Karpas-422 (cell line): ENCODE data around the gene CNRIP1. TPM values are rescaled to one million over a fixed set of nuclear protein-coding genes. Genes with fewer than 3 reads are reported as not detected.
"Not testable (repeated sequence)": the region's sequence is repeated elsewhere in the genome, so short reads cannot be mapped to it uniquely, and the experiment has no call there.

Experiments
- DNase-seq: peaks from one replicate; pipeline ENCODE4 v3.0.0-alpha.2; 2015
- H2AFZ ChIP-seq: fragments of 200-600 bp; sonication (generic); 2 replicates; pipeline ENCODE4 v1.6.1; 2014; ENCODE audit warnings: antibody characterized with exemption, low read length, mixed read lengths
- H3K27ac ChIP-seq: fragments of 200-600 bp; sonication (generic); 2 replicates; pipeline ENCODE4 v1.5.1; 2014; ENCODE audit warnings: mild to moderate bottlenecking, low read length, moderate library complexity
- H3K27me3 ChIP-seq: fragments of 200-600 bp; sonication (generic); 2 replicates; pipeline ENCODE4 v1.6.1; 2014; ENCODE audit warnings: low read length, mixed read lengths
- H3K36me3 ChIP-seq: fragments of 200-600 bp; sonication (generic); 2 replicates; pipeline ENCODE4 v1.6.1; 2014; ENCODE audit warnings: low read length, mixed read lengths; ENCODE audit not compliant: insufficient read depth
- H3K4me1 ChIP-seq: fragments of 200-600 bp; sonication (generic); 2 replicates; pipeline ENCODE4 v1.6.1; 2014; ENCODE audit warnings: mild to moderate bottlenecking, low read length, mixed read lengths
- H3K4me2 ChIP-seq: fragments of 200-600 bp; sonication (generic); 2 replicates; pipeline ENCODE4 v1.6.1; 2014; ENCODE audit warnings: low read length, low read depth, mild to moderate bottlenecking; ENCODE audit not compliant: poor library complexity, severe bottlenecking
- H3K4me3 ChIP-seq: fragments of 200-600 bp; sonication (generic); 2 replicates; pipeline ENCODE4 v1.5.1; 2014; ENCODE audit warnings: mild to moderate bottlenecking, antibody characterized with exemption, low read length, mixed read lengths
- H3K79me2 ChIP-seq: fragments of 200-600 bp; sonication (generic); 2 replicates; pipeline ENCODE4 v1.6.1; 2014; ENCODE audit warnings: mild to moderate bottlenecking, low read length, mixed read lengths
- H3K9ac ChIP-seq: fragments of 200-600 bp; sonication (generic); 2 replicates; pipeline ENCODE4 v1.6.0; 2014; ENCODE audit warnings: low read length
- H3K9me2 ChIP-seq: fragments of 200-600 bp; sonication (generic), shearing (Covaris generic); replicated peaks from 2 replicates; pipeline ENCODE4 v1.6.0; 2014; ENCODE audit warnings: mild to moderate bottlenecking, low read length, moderate library complexity; ENCODE audit not compliant: insufficient read depth
- H3K9me3 ChIP-seq: fragments of 300-700, 200-600 bp; sonication (generic); 2 replicates; pipeline ENCODE4 v1.6.1; 2014; ENCODE audit warnings: low read length, mixed read lengths
- H4K20me1 ChIP-seq: fragments of 200-600 bp; sonication (generic); 2 replicates; pipeline ENCODE4 v1.6.1; 2014; ENCODE audit warnings: mild to moderate bottlenecking, antibody characterized with exemption, low read length, low read depth; ENCODE audit not compliant: insufficient read depth
- total RNA-seq: library from RNA; depleted of rRNA; stranded (reverse); fragments of >200 nt; shearing (Covaris generic); gene quantifications from 2 replicates; pipeline ENCODE4 v1.2.3, GENCODE V29; 2014; ENCODE audit warnings: low replicate concordance

Gene CNRIP1
- total RNA-seq, 1 experiment from 2014 or later, result 2.8 TPM

GRCh38 chr2:68311033-68311432, 8.7 kb downstream of the CNRIP1 start:
- H3K4me1 ChIP-seq, result peaks cover 4% of the 10 kb centered on the region; the same call in 1 of the 2 replicates
- H4K20me1 ChIP-seq, result no peaks in the 10 kb centered on the region
- no peak overlapping the region for H3K9ac ChIP-seq
- no peaks in the 10 kb centered on the region for H3K27me3 ChIP-seq
- H3K9me3 ChIP-seq, result no peaks in the 10 kb centered on the region
- no peak overlapping the region for H3K4me2 ChIP-seq
- no peaks in the 10 kb centered on the region for H3K9me2 ChIP-seq
- H2AFZ ChIP-seq, result no peak overlapping the region
- no peak for DNase-seq
- H3K27ac ChIP-seq, result no peak overlapping the region
- H3K36me3 ChIP-seq, result no peaks in the 10 kb centered on the region
- no peaks in the 10 kb centered on the region for H3K79me2 ChIP-seq
- no peak overlapping the region for H3K4me3 ChIP-seq

DNA sequence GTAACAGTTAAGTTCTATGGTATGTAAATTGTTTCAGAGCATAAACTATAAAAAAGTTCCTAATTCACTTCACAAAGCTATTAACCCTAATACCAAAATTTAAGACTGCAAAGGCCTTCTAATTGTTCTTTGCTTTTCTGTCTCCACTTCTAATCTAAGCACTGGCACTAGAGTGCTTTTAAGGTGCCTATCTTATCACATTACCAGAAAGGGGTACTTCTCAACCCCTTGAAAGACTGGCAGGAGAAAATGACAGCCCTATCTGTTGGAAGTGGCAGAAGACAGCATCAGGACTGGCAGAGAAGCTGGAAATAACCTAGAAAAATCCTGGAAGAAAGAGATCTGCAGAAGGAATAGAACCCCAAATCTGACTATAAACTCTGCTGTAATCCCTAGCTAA, 10.3 kb downstream of the CNRIP1 start:
- no peak overlapping the region for H3K4me2 ChIP-seq
- no peak overlapping the region for H3K4me3 ChIP-seq
- no peaks in the 10 kb centered on the region for H3K9me2 ChIP-seq
- H3K9ac ChIP-seq, result no peak overlapping the region
- no peaks in the 10 kb centered on the region for H4K20me1 ChIP-seq
- no peak overlapping the region for H2AFZ ChIP-seq
- H3K9me3 ChIP-seq, result no peaks in the 10 kb centered on the region
- peaks cover 4% of the 10 kb centered on the region; the same call in 1 of the 2 replicates for H3K4me1 ChIP-seq
- H3K27ac ChIP-seq, result no peak overlapping the region
- no peaks in the 10 kb centered on the region for H3K27me3 ChIP-seq
- H3K79me2 ChIP-seq, result no peaks in the 10 kb centered on the region
- DNase-seq, result no peak
- no peaks in the 10 kb centered on the region for H3K36me3 ChIP-seq

GRCh38 chr2:68303902-68304272, 15.9 kb downstream of the CNRIP1 start:
- not testable (repeated sequence) for H3K27me3 ChIP-seq, H3K9ac ChIP-seq, H3K36me3 ChIP-seq, H3K79me2 ChIP-seq, H3K4me1 ChIP-seq, H4K20me1 ChIP-seq, DNase-seq, H3K27ac ChIP-seq, H3K9me2 ChIP-seq, H2AFZ ChIP-seq, H3K9me3 ChIP-seq, H3K4me3 ChIP-seq, H3K4me2 ChIP-seq

- Histone ChIP-seq H2AFZ (no peak overlapping the region), H3K4me1 (no peaks in the 10 kb centered on the region), H3K4me3 (no peak overlapping the region), H3K4me2 (no peak overlapping the region), H3K36me3 (no peaks in the 10 kb centered on the region), H3K27me3 (no peaks in the 10 kb centered on the region), H4K20me1 (no peaks in the 10 kb centered on the region), H3K9me2 (no peaks in the 10 kb centered on the region), H3K9me3 (no peaks in the 10 kb centered on the region), H3K27ac (no peak overlapping the region), H3K9ac (no peak overlapping the region), H3K79me2 (no peaks in the 10 kb centered on the region)
- no peak for DNase-seq
These were observed 16.5 kb downstream of the CNRIP1 start for GRCh38 chr2:68303033-68303901.

DNA sequence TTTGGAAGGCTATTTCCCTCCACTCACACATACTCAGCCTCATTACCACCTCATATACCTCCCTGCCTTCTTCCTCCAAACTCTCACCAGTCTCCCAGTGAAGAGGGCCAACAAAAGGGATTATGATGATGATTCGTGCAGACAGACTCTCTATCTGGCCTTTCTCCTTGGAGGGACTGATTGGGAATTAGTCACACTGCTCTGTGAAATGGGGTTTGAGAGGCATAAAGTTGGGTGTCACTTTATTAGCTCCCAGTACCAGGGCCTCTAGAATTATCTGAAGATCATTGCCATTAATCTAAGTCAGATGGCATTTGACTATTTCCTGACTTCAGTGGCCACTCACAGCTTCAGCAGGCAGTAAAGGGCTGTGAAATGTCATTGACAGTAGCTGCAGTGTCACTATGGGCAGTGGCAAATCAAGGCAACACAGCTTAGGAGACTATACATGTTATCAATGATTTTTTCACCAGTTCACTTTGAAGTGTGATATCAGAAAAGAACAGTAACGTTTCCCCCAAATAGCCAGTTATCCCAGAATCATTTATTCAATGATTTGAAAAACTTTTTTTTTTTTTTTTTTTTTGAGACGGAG, 17.4 kb downstream of the CNRIP1 start:
- Histone ChIP-seq H3K4me3 (no peak overlapping the region), H4K20me1 (no peaks in the 10 kb centered on the region), H3K4me2 (no peak overlapping the region), H3K36me3 (no peaks in the 10 kb centered on the region), H3K79me2 (no peaks in the 10 kb centered on the region), H3K27ac (no peak overlapping the region), H3K9ac (no peak overlapping the region), H3K27me3 (no peaks in the 10 kb centered on the region), H3K9me2 (no peaks in the 10 kb centered on the region), H3K9me3 (no peaks in the 10 kb centered on the region), H2AFZ (no peak overlapping the region), H3K4me1 (no peaks in the 10 kb centered on the region)
- DNase-seq, result no peak

DNA sequence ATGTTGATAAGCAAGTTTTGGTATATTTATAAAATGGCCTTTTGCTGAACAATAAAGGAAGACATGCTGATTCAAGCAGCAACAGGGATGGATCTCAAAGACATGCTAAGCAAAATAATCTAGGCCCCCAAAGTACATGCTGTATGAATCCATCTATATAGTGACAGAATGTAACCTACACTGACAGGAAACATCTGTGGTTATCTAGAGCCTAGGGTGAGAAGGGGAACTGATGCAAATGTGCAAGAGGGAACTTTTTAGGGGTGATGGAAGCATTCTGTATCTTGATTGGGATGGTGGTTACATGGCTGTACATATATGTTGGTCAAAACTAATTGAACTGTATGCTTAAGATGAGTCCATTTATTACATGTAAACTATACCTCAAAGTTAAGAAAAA, 24.2 kb downstream of the CNRIP1 start:
- Histone ChIP-seq H4K20me1 (no peaks in the 10 kb centered on the region), H2AFZ (no peak overlapping the region), H3K36me3 (no peaks in the 10 kb centered on the region), H3K9me2 (no peaks in the 10 kb centered on the region), H3K9me3 (no peaks in the 10 kb centered on the region), H3K79me2 (no peaks in the 10 kb centered on the region), H3K27ac (no peak overlapping the region), H3K9ac (no peak overlapping the region), H3K4me1 (peaks cover 13% of the 10 kb centered on the region), H3K4me2 (peak overlapping the region; percentile 16), H3K27me3 (no peaks in the 10 kb centered on the region), H3K4me3 (no peak overlapping the region)
- peak; percentile 62 for DNase-seq

DNA sequence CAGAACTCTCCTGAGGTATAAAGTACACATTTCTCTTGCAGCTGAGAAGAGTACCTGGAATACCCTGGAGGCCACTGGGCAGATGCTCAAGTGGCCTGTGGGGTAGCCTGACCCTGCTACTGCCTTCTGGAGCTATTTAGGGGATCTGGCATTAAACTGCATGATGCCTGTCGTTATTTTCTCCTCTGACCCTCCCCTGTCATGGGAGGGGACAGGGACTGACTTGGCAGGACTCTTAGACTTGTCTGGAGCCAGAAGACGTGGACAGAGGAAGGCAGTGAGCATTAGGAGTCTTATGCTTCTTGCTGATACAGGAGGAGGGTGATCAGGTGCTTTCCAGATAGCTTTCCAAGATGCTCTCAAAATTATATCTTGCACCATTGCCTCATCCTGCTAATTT, 24.8 kb downstream of the CNRIP1 start:
- no peaks in the 10 kb centered on the region for H3K36me3 ChIP-seq
- H2AFZ ChIP-seq, result no peak overlapping the region
- no peak overlapping the region for H3K27ac ChIP-seq
- H4K20me1 ChIP-seq, result no peaks in the 10 kb centered on the region
- H3K27me3 ChIP-seq, result no peaks in the 10 kb centered on the region
- DNase-seq, result no peak
- H3K9me3 ChIP-seq, result no peaks in the 10 kb centered on the region
- H3K9ac ChIP-seq, result no peak overlapping the region
- no peaks in the 10 kb centered on the region for H3K9me2 ChIP-seq
- no peaks in the 10 kb centered on the region for H3K79me2 ChIP-seq
- no peak overlapping the region for H3K4me2 ChIP-seq
- H3K4me1 ChIP-seq, result peaks cover 13% of the 10 kb centered on the region
- no peak overlapping the region for H3K4me3 ChIP-seq

DNA sequence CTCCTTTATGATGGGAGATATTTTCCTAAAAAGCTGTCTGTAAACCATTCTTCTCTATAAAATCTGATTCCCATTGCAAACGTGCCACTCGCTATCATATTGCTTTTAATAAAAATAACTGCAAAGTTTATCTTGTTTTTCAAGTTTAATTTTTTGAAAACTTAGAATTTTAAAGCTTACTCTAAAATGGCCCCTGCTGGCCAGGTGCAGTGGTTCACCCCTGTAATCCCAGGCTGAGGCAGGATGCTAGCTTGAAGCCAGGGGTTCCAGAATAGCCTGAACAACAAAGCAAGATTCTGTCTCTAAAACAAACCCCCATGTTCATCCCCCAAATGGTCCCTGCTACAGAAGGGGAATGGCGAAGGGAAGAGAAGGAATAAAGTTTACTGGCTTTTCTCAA, 25.6 kb downstream of the CNRIP1 start:
- H3K36me3 ChIP-seq, result no peaks in the 10 kb centered on the region
- no peaks in the 10 kb centered on the region for H3K9me2 ChIP-seq
- no peak overlapping the region for H3K4me3 ChIP-seq
- no peak overlapping the region for H3K27ac ChIP-seq
- no peaks in the 10 kb centered on the region for H3K9me3 ChIP-seq
- H2AFZ ChIP-seq, result no peak overlapping the region
- H3K9ac ChIP-seq, result no peak overlapping the region
- no peak overlapping the region for H3K4me2 ChIP-seq
- H3K27me3 ChIP-seq, result no peaks in the 10 kb centered on the region
- DNase-seq, result peak; percentile 47
- no peaks in the 10 kb centered on the region for H4K20me1 ChIP-seq
- no peaks in the 10 kb centered on the region for H3K79me2 ChIP-seq
- H3K4me1 ChIP-seq, result peaks cover 13% of the 10 kb centered on the region
